HEK293T (cell line): ENCODE data around the gene AMPD3.

Experiments used
- CTCF ChIA-PET: fragments of 350-600 bp; formaldehyde crosslinking; extraction: SDS; loops from one replicate; lab custom pipeline; 2021; ENCODE audit warnings: antibody characterized with exemption, inconsistent platforms; lab: Yijun Ruan, JAX
- POLR2A ChIA-PET: fragments of 350-600 bp; formaldehyde crosslinking; extraction: SDS; loops from one replicate; lab custom pipeline; 2020; ENCODE audit warnings: antibody characterized with exemption, inconsistent platforms; lab: Yijun Ruan, JAX
- DNase-seq: peaks from one replicate; pipeline ENCODE4 v3.0.0; 2012; ENCODE audit warnings: mixed read lengths; ENCODE audit errors: extremely low spot score
- ARNT ChIP-seq: fragments of 450-650 bp; IDR thresholded peaks from 2 replicates; pipeline ENCODE4 v1.6.1; 2017; ENCODE audit warnings: mild to moderate bottlenecking
- BHLHE40 ChIP-seq: fragments of 450-650 bp; IDR thresholded peaks from 2 replicates; pipeline ENCODE4 v1.6.1; 2016; ENCODE audit warnings: mild to moderate bottlenecking, moderate library complexity, borderline replicate concordance
- CTBP1 ChIP-seq: fragments of 450-650 bp; IDR thresholded peaks from 2 replicates; pipeline ENCODE4 v1.6.1; 2016; ENCODE audit warnings: borderline replicate concordance
- ELF4 ChIP-seq: fragments of 450-650 bp; IDR thresholded peaks from 2 replicates; pipeline ENCODE4 v1.6.1; 2017; ENCODE audit warnings: antibody characterized with exemption
- FOXA1 ChIP-seq: fragments of 450-650 bp; IDR thresholded peaks from 2 replicates; pipeline ENCODE4 v1.6.1; 2016; ENCODE audit warnings: mild to moderate bottlenecking
- FOXK2 ChIP-seq: fragments of 450-650 bp; IDR thresholded peaks from 2 replicates; pipeline ENCODE4 v1.6.1; 2016; ENCODE audit warnings: mild to moderate bottlenecking
- FOXM1 ChIP-seq: fragments of 450-650 bp; IDR thresholded peaks from 2 replicates; pipeline ENCODE4 v1.6.1; 2017; ENCODE audit warnings: mild to moderate bottlenecking, borderline replicate concordance
- HDGF ChIP-seq: fragments of 450-650 bp; IDR thresholded peaks from 2 replicates; pipeline ENCODE4 v1.6.1; 2017; ENCODE audit warnings: antibody characterized with exemption, borderline replicate concordance
- L3MBTL2 ChIP-seq: fragments of 450-650 bp; conservative IDR thresholded peaks from 2 replicates; pipeline ENCODE4 v1.6.1; 2016; ENCODE audit warnings: mild to moderate bottlenecking
- LEF1 ChIP-seq: fragments of 450-650 bp; IDR thresholded peaks from 2 replicates; pipeline ENCODE4 v1.6.1; 2017; ENCODE audit warnings: mild to moderate bottlenecking, borderline replicate concordance
- NFRKB ChIP-seq: fragments of 450-650 bp; IDR thresholded peaks from 2 replicates; pipeline ENCODE4 v1.6.1; 2016; ENCODE audit warnings: mild to moderate bottlenecking, moderate library complexity
- PKNOX1 ChIP-seq: fragments of 450-650 bp; IDR thresholded peaks from 2 replicates; pipeline ENCODE4 v1.6.1; 2016
- SP1 ChIP-seq: fragments of 450-650 bp; IDR thresholded peaks from 2 replicates; pipeline ENCODE4 v1.6.1; 2017
- SUZ12 ChIP-seq: fragments of 450-650 bp; IDR thresholded peaks from 2 replicates; pipeline ENCODE4 v1.6.1; 2016; ENCODE audit warnings: mild to moderate bottlenecking
- TARDBP ChIP-seq: fragments of 450-650 bp; IDR thresholded peaks from 2 replicates; pipeline ENCODE4 v1.6.1; 2016
- ZNF384 ChIP-seq: fragments of 450-650 bp; IDR thresholded peaks from 2 replicates; pipeline ENCODE4 v1.6.1; 2016

The AMPD3 gene

GRCh38 chr11:10476342-10476741 lies 21.3 kb downstream of the AMPD3 start:
- CTCF ChIA-PET: no interaction called here
- TF ChIP-seq NFRKB: no peak
- TF ChIP-seq ZNF384: no peak
- TF ChIP-seq FOXK2: no peak
- no peak for TF ChIP-seq ELF4
- TF ChIP-seq LEF1: no peak
- no peak for TF ChIP-seq ARNT
- TF ChIP-seq HDGF: no peak
- no peak for TF ChIP-seq FOXA1
- TF ChIP-seq CTBP1: no peak
- no peak for TF ChIP-seq BHLHE40
- no peak for TF ChIP-seq SP1
- TF ChIP-seq L3MBTL2: no peak
- TF ChIP-seq PKNOX1: no peak
- no peak for TF ChIP-seq SUZ12
- TF ChIP-seq TARDBP: no peak
- no peak for TF ChIP-seq FOXM1
- POLR2A ChIA-PET: interaction anchor here (0.8 kb wide), 1 partner anchor 22 kb away, joined by 4 read pairs; the partner anchor contains the start of gene AMPD3
- DNase-seq: no peak

- TF ChIP-seq NFRKB: no peak
- TF ChIP-seq SP1: no peak
- TF ChIP-seq LEF1: no peak
- no peak for TF ChIP-seq TARDBP
- no peak for TF ChIP-seq ZNF384
- TF ChIP-seq HDGF: no peak
- CTCF ChIA-PET: no interaction called here
- no peak for DNase-seq
- POLR2A ChIA-PET: no interaction called here
Measured at GRCh38 chr11:10476927-10477689, 22.0 kb downstream of the AMPD3 start.

GRCh38 chr11:10477690-10478046 lies 22.6 kb downstream of the AMPD3 start:
- no peak for DNase-seq
- ChIA-PET CTCF (no interaction called here), POLR2A (no interaction called here)
- TF ChIP-seq FOXM1: no peak
- no peak for TF ChIP-seq L3MBTL2
- TF ChIP-seq CTBP1: no peak
- no peak for TF ChIP-seq PKNOX1
- TF ChIP-seq ZNF384: no peak
- TF ChIP-seq BHLHE40: no peak
- no peak for TF ChIP-seq ARNT
- no peak for TF ChIP-seq LEF1

- no peak for DNase-seq
- TF ChIP-seq ARNT (no peak), SUZ12 (no peak), PKNOX1 (no peak), FOXK2 (no peak), LEF1 (no peak)
- ChIA-PET CTCF (no interaction called here), POLR2A (no interaction called here)
Measured at GRCh38 chr11:10478066-10478465, 23.0 kb downstream of the AMPD3 start.

- POLR2A ChIA-PET: no interaction called here
- CTCF ChIA-PET: no interaction called here
- no peak for TF ChIP-seq PKNOX1
- no peak for TF ChIP-seq ZNF384
- TF ChIP-seq FOXA1: no peak
- TF ChIP-seq SP1: no peak
- TF ChIP-seq FOXM1: no peak
- TF ChIP-seq BHLHE40: no peak
- no peak for TF ChIP-seq ARNT
- TF ChIP-seq ELF4: no peak
- no peak for TF ChIP-seq LEF1
- no peak for TF ChIP-seq SUZ12
- TF ChIP-seq FOXK2: no peak
- DNase-seq: no peak
Measured at GRCh38 chr11:10478574-10479550, 23.8 kb downstream of the AMPD3 start.
